Gastrocnemius medialis (tissue), 4 donors: Measurements from ENCODE around the gene TENT4B. TPM values are rescaled to one million over a fixed set of nuclear protein-coding genes. Genes with fewer than 3 reads are reported as not detected.

Experiments used
- ATAC-seq, 2 donors: fragments of 150-250 bp; one replicate each; pipeline ENCODE4 v1.9.1; 2016
- DNase-seq, 2 donors: peaks; one replicate each; pipeline ENCODE4 v3.0.0-alpha.2; 2019
- H3K27ac ChIP-seq, 4 donors: fragments of 200-600 bp; sonication (generic); 1 replicate in 1 of 4; 2 replicates in 3 of 4; pipeline ENCODE4 v1.5.1; 2016 to 2018; ENCODE audit warnings: mild to moderate bottlenecking in 2 of 4, moderate library complexity in 1 of 4
- H3K27me3 ChIP-seq, 3 donors: fragments of 200-600 bp; sonication (generic) in 2 of 3; 1 replicate in 1 of 3; 2 replicates in 2 of 3; pipeline versions ENCODE4 v1.5.1 to v1.6.0; 2016 to 2019; ENCODE audit warnings: mild to moderate bottlenecking in 1 of 3, moderate library complexity in 1 of 3
- H3K36me3 ChIP-seq, 2 donors: fragments of 200-600 bp; sonication (generic) in 1 of 2; one replicate each; pipeline ENCODE4 v1.5.1; 2017 to 2018
- H3K4me1 ChIP-seq, 2 donors: fragments of 200-600 bp; sonication (generic) in 1 of 2; one replicate each; pipeline ENCODE4 v1.5.1; 2016 to 2017; ENCODE audit warnings: mild to moderate bottlenecking in 2 of 2
- H3K4me3 ChIP-seq, 4 donors: fragments of 200-600 bp; sonication (generic) in 3 of 4; 1 replicate in 1 of 4; 2 replicates in 3 of 4; pipeline ENCODE4 v1.5.1; 2016 to 2019; ENCODE audit warnings: mild to moderate bottlenecking in 2 of 4
- H3K9me3 ChIP-seq, 3 donors: fragments of 200-600 bp; sonication (generic) in 2 of 3; 1 replicate in 1 of 3; 2 replicates in 2 of 3; pipeline ENCODE4 v1.5.1; 2016 to 2019
- CTCF ChIP-seq, 5 experiments: fragments of 450-650 bp in 3 of 5; fragments of 200-600 bp in 2 of 5; sonication (generic) in 2 of 5; IDR thresholded peaks in 4 of 5; conservative IDR thresholded peaks in 1 of 5; 1 replicate in 4 of 5; 2 replicates in 1 of 5; pipeline ENCODE4 v1.5.1; 2016 to 2019; ENCODE audit warnings: antibody characterized with exemption in 5 of 5, mild to moderate bottlenecking in 3 of 5, moderate library complexity in 3 of 5
- POLR2A ChIP-seq, 2 donors: fragments of 450-650 bp; IDR thresholded peaks; one replicate each; pipeline ENCODE4 v1.6.1; 2017; ENCODE audit warnings: antibody characterized with exemption in 2 of 2, mild to moderate bottlenecking in 2 of 2, moderate library complexity in 2 of 2
- in situ Hi-C, 4 donors: fragments of 200-750 bp; cut with MboI; loops; one replicate each; pipeline versions ENCODE4 v1.15.0 to v1.8.0; 2017; ENCODE audit warnings: low sequenced_read_pairs in 4 of 4
- intact Hi-C: fragments of 100-400 bp; cut with DNase I; formaldehyde crosslinking; loops from one replicate; pipeline ENCODE4 v1.15.1; 2023; ENCODE audit warnings: low total_unique reads
- total RNA-seq, 4 donors: library from RNA; depleted of rRNA; stranded (reverse); fragments of >200 nt; gene quantifications; one replicate each; pipeline versions ENCODE4 v1.1.0 to v1.2.3, GENCODE V29; 2016

The TENT4B gene
- total RNA-seq, 4 donors from 2014 or later = 5.7 to 12.2 (median 7.0) TPM

GRCh38 chr16:50144211-50144610, 8.9 kb upstream of the TENT4B start:
- DNase-seq (no peak), ATAC-seq (peak; percentile 75 to 93)
- TF ChIP-seq POLR2A (IDR thresholded peaks at IDR 0.05) (no peak), CTCF (IDR thresholded peaks at IDR 0.05 in 4 of 5, conservative IDR thresholded peaks at IDR 0.05 in 1 of 5) (no peak)
- no peak overlapping the region for H3K4me3 ChIP-seq
- in situ Hi-C loops (loop anchor here in 2 of 4 donors (10.0 kb wide), 2 partner anchors 61 to 79 kb away; partner anchors contain the start of gene HEATR3 (in 1 of the 2)), intact Hi-C loops (no loop called here)
- H3K9me3 ChIP-seq = no peaks in the 10 kb centered on the region
- no peaks in the 10 kb centered on the region for H3K27me3 ChIP-seq
- peaks cover 11 to 22% of the 10 kb centered on the region in 2 donors for H3K4me1 ChIP-seq
- no peaks in the 10 kb centered on the region for H3K36me3 ChIP-seq
- H3K27ac ChIP-seq = no peak overlapping the region

GRCh38 chr16:50146479-50147435, 6.3 kb upstream of the TENT4B start:
- Histone ChIP-seq H3K9me3 (no peaks in the 10 kb centered on the region), H3K4me3 (no peak overlapping the region), H3K27ac (peak overlapping the region; percentile 25 to 62 (median 42)), H3K27me3 (no peaks in the 10 kb centered on the region), H3K4me1 (peaks cover 11 to 22% of the 10 kb centered on the region in 2 donors), H3K36me3 (no peaks in the 10 kb centered on the region)
- TF ChIP-seq CTCF (IDR thresholded peaks at IDR 0.05 in 4 of 5, conservative IDR thresholded peaks at IDR 0.05 in 1 of 5) (no peak), POLR2A (IDR thresholded peaks at IDR 0.05) (no peak)
- in situ Hi-C loops (loop anchor here in 2 of 4 donors (10.0 kb wide), 2 partner anchors 58 to 82 kb away; partner anchors contain the start of gene HEATR3 (in 1 of the 2)), intact Hi-C loops (no loop called here)
- DNase-seq = no peak
- peak in 1 of 2 donors; percentile 77 for ATAC-seq

GRCh38 chr16:50151322-50151721, 1.8 kb upstream of the TENT4B start:
- ATAC-seq (no peak), DNase-seq (no peak)
- in situ Hi-C loops = loop anchor here in 1 of 4 donors (10.0 kb wide), 2 partner anchors 127 to 213 kb away; partner anchors contain the start of genes BRD7 and CNEP1R1
- no peak overlapping the region for H3K4me3 ChIP-seq
- no peaks in the 10 kb centered on the region for H3K36me3 ChIP-seq
- TF ChIP-seq CTCF (IDR thresholded peaks at IDR 0.05 in 4 of 5, conservative IDR thresholded peaks at IDR 0.05 in 1 of 5) (no peak), POLR2A (IDR thresholded peaks at IDR 0.05) (no peak)
- intact Hi-C loops = loop anchor here (10.0 kb wide), 2 partner anchors 213 to 487 kb away; partner anchors contain the start of gene BRD7
- peaks cover 26 to 35% of the 10 kb centered on the region in 2 donors for H3K4me1 ChIP-seq
- no peak overlapping the region for H3K27ac ChIP-seq
- H3K27me3 ChIP-seq = no peaks in the 10 kb centered on the region
- no peaks in the 10 kb centered on the region for H3K9me3 ChIP-seq

- peak overlapping the region in 3 of 4 donors; percentile 84 to 97 (median 88) for H3K4me3 ChIP-seq
- in situ Hi-C loops = loop anchor here in 1 of 4 donors (10.0 kb wide), 2 partner anchors 127 to 213 kb away; partner anchors contain the start of genes BRD7 and CNEP1R1
- ATAC-seq = no peak
These were observed 1.4 kb upstream of the TENT4B start for GRCh38 chr16:50151756-50152155.

More at GRCh38 chr16:50151756-50152155, 1.4 kb upstream of the TENT4B start:
- H3K36me3 ChIP-seq = no peaks in the 10 kb centered on the region
- no peak for TF ChIP-seq POLR2A (IDR thresholded peaks at IDR 0.05)
- TF ChIP-seq CTCF (IDR thresholded peaks at IDR 0.05 in 4 of 5, conservative IDR thresholded peaks at IDR 0.05 in 1 of 5) = no peak
- intact Hi-C loops = loop anchor here (2.0 to 10.0 kb wide), 3 partner anchors 85 to 487 kb away; partner anchors contain the start of gene BRD7
- peak overlapping the region; percentile 91 to 99 (median 96) for H3K27ac ChIP-seq
- H3K4me1 ChIP-seq = peaks cover 21 to 35% of the 10 kb centered on the region in 2 donors
- DNase-seq = no peak
- H3K9me3 ChIP-seq = no peaks in the 10 kb centered on the region
- H3K27me3 ChIP-seq = no peaks in the 10 kb centered on the region
